Renal pelvis (tissue), 4 donors: ENCODE measurements around the gene BEST3. TPM values are rescaled to one million over a fixed set of nuclear protein-coding genes. Genes with fewer than 3 reads are reported as not detected.
"Not testable (repeated sequence)": the region's sequence is repeated elsewhere in the genome, so short reads cannot be mapped to it uniquely, and the experiment has no call there.

Source experiments
- DNase-seq: peaks from one replicate; pipeline ENCODE4 v3.0.0-alpha.2; 2013
- polyA plus RNA-seq, 3 donors: library from polyadenylated mRNA; unstranded; fragments of 120-200 nt; gene quantifications; one replicate each; pipeline ENCODE4 v1.2.1, GENCODE V29; 2013; ENCODE audit not compliant: insufficient read length in 3 of 3

BEST3 gene
- polyA plus RNA-seq, 3 donors = 0.25 to 0.55 (median 0.36) TPM

- DNase-seq = no peak
Observed at GRCh38 chr12:69651922-69652321, 47.2 kb downstream of the BEST3 start.

DNA sequence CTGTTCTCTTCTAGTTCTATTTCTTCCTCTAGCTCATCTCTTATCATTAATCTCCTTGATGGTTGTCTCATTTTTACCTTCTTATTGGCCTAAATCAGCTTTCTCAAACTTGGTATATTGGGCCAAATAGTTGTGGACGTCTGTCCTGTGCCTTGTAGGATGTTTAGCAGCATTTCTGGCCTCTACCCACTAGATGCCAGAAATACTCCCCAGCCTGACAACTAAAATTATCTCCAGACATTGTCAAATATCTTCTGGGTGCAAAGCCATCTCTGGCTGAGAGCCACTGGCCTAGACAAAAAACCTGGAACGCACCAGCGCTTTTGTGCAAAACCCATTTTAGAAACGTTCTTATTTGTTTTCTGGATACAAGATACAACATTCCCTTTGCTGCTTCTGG, 49.6 kb downstream of the BEST3 start:
- DNase-seq = no peak

GRCh38 chr12:69648476-69648875, 50.6 kb downstream of the BEST3 start:
- no peak for DNase-seq

DNA sequence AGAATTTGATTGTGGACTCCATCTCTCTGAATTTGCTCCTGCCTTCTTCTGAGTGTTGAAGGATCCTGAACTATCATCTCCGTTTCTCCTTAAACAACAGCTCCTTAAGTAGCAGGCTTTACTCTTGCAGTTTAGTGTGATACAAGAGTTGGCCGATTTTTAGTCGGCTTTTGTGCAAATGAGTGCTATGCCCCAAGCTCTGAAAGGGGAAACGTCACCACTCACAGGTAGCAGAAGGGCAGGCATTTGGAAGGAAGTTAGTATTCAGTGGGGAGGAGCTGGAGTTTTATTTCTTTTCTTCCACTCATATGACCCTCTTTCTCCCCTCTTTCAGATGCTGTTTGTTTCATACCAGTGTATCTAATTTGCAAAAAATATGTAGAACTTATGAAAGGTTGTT, 51.9 kb downstream of the BEST3 start:
- no peak for DNase-seq

DNA sequence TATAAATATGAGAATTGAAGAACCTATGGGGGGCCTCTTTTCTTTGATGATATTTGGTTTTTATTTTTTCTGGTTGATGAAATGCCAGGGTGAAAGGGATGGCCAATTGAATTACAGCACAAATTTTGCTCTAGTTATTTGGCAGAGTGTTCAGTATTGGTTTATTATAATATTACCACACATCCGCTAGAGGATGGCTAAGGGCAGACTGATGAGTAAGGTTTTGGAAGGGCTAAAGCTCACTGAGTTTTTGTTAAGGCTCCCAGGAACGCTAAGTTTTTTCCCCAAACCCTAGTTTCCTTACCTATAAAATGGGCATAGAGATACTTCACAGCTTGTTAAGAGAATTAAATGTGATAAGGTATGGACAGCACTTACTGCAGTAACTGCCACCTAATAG, 54.1 kb downstream of the BEST3 start:
- no peak for DNase-seq

GRCh38 chr12:69644511-69644910, 54.6 kb downstream of the BEST3 start:
- no peak for DNase-seq

DNA sequence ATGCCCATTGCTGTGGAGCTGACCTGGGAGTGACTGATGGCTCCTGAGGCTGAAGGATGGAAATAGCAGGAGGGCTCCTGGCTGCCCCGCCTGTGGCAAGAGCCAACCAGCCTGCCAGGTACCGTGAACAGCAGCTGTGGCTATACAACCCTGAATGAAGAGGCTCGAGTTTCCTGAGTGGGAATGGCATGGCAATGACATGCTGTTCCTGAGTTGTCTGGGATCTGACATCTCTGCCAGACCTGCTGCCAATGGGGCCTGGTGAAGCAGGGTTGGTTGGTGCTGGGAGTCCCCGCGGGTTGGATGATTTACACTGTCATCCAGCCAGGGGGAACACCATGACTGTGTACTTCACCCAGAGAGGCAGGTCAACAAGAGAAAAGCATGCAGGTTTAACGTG, 56.6 kb downstream of the BEST3 start:
- no peak for DNase-seq

DNA sequence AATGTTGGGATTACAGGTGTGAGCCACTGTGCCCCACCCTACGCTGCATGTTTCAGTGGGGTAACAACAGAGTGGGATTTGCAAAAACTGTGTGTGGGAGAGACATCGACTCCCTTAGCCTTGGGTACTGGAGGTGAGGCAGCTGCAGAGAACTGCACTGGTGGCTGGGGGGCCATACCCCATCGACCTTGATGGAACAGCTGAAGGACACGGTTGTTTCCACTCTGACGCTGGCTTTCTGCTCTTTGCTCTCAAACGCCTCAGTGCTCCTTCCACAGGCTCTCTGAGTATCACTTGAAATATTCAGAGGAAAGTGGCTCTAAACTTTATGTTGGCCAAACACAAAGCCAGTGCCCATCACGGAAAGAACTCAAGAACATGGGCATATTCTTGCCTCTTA, 57.6 kb downstream of the BEST3 start:
- DNase-seq = no peak

- peak; percentile 60 for DNase-seq
Observed at GRCh38 chr12:69639400-69640016, 59.6 kb downstream of the BEST3 start.

GRCh38 chr12:69633061-69633460, 66.0 kb downstream of the BEST3 start:
- DNase-seq = no peak

GRCh38 chr12:69630191-69630590, 68.9 kb downstream of the BEST3 start:
- DNase-seq = no peak

GRCh38 chr12:69627501-69627900, 71.6 kb downstream of the BEST3 start:
- no peak for DNase-seq

DNA sequence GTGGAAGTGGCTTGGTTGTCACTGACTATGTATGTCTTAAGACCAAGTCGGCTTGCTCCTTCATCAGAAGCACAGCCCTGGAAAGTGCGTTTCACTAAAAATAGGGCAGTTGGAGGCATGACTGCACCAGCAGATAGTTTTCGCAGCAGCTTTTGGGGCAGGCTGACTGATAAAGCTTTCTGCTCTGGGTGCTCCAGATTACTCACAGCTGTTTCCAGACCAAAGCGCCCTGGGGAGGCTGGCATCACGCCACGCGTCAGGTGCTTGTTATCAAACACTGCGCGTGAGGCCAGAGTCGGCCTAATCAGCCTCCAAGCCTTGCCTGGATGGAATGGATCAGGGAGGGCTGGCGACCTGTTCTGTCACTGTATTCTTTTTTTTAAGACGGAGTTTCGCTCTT, 75.1 kb downstream of the BEST3 start:
- no peak for DNase-seq

- DNase-seq = no peak
Observed at GRCh38 chr12:69621551-69621950, 77.6 kb downstream of the BEST3 start.

GRCh38 chr12:69620921-69621320, 78.2 kb downstream of the BEST3 start:
- no peak for DNase-seq

- DNase-seq = no peak
Observed at GRCh38 chr12:69620077-69620476, 79.0 kb downstream of the BEST3 start.

DNA sequence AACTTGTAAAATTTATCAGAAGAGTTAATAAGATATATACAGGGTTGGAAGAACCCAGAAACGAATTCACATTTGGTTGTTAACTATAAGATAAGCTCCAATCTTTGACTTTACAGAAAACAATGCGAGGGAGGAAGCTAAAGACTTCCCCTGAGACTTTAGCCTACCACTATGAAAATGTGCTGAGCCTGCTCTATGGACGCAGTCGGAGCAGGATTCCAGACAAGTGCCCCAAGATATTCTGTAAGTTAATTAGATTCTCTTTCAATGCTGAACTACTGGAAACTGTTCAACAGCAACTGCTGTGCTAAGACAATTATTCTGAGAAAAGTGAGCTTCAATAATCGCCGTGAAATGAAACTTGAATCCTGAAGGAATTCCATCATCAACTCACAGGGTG, 80.1 kb downstream of the BEST3 start:
- no peak for DNase-seq

DNA sequence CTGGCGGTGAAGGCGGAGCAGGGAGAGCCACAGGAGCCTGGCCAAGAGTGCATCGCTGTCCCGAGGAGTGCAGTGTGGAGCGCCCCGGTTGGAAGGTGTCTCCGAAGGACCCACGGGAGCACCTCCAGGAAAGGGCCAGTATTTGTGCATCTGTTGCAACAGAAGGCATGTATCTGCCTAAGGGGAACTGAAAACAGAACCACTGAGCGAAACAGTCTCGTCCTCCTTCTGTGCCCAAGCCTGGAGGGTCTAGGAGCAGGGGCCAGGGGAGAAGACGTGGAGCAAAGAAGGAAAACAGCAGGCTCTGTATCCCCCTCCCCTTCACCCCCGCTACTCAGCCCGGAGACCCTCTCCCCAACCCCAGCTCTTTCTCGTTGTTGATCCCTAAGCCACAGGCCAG, 83.1 kb downstream of the BEST3 start:
- DNase-seq = no peak

DNA sequence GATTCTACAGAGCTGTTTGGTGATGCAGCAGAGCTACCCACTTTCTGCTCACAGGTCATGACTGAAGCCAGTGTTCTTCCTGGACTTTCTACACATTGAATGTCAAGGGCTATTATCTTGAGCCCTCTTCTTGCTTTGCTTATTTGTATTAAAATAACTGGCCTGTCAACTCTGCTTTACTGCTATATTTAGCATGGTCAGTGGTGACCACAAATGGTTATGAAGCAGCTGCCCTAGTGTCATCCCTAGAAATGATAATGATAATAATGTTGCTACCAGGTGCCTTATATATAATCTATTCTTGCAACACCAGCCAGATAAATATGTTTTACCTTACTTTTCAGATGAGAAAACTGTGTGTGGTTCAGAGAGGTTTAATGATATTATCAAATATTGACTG, 85.8 kb downstream of the BEST3 start:
- no peak for DNase-seq

GRCh38 chr12:69610729-69611128, 88.4 kb downstream of the BEST3 start, which contains the start of gene LRRC10:
LRRC10 (minus strand) TSS chr12:69610907; CDS start chr12:69610838, 69 bp downstream.
- DNase-seq = no peak

DNA sequence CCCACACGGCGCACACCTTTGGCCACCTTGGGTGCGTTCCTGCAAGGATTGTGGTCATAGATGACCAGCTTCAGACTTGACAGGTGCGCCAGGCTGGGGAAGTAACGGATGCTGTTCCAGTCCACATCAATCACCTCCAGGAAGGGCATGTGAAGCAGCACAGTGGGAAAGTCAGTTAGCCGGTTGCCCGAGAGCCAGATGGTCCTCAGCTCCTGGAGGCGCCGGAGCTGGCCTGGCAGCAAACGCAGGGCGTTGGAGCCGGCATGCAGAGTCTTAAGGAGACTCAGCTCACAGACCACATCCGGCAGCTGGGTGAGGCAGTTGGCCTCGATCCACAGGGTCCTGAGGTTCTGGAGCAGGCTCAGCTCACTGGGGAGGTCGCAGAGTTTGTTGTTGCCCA, 89.0 kb downstream of the BEST3 start:
- DNase-seq = no peak

DNA sequence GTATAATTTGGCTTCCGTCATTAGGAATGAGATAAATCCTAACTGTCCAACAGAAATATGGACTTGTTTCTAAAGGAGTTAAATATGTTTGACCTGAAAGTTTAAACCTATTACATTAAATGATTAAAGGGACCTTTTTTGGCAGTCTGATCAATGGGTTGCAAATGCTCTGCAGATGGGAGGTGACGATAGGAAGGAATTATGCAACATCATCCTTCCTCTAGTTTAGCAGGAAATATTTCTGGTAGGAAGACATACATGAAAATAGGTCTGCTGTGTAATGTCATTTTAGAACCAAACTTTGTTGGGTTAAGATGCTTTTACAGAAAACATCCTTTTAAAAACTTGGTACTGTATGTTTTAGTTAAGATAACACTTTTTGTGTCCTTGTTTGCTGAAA, 91.0 kb downstream of the BEST3 start:
- no peak for DNase-seq

DNA sequence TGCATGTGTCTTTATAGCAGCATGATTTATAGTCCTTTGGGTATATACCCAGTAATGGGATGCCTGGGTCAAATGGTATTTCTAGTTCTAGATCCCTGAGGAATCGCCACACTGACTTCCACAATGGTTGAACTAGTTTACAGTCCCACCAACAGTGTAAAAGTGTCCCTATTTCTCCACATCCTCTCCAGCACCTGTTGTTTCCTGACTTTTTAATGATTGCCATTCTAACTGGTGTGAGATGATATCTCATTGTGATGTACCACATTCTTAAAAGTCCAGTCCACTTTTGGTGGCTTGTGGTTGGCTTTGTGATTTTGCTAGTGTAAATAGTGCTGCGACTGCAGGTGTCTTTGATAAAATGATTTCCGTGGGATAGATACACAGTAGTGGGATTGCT, 94.8 kb downstream of the BEST3 start:
- not testable (repeated sequence) for DNase-seq
